Hepatocyte (in vitro differentiated cells): ENCODE measurements around the gene CUBN. TPM values are rescaled to one million over a fixed set of nuclear protein-coding genes. Genes with fewer than 3 reads are reported as not detected.

Experiments used
- DNase-seq: peaks from one replicate; pipeline ENCODE4 v3.0.0-alpha.2; 2016; ENCODE audit warnings: low spot score
- H2AFZ ChIP-seq: fragments of 200-600 bp; sonication (generic); 2 replicates; pipeline ENCODE4 v1.6.0; 2016; ENCODE audit warnings: antibody characterized with exemption, mild to moderate bottlenecking
- H3K27ac ChIP-seq: fragments of 200-600 bp; sonication (generic); 2 replicates; pipeline ENCODE4 v1.5.1; 2016; ENCODE audit warnings: mild to moderate bottlenecking
- H3K27me3 ChIP-seq: fragments of 200-600 bp; sonication (generic); 2 replicates; pipeline ENCODE4 v1.6.1; 2016
- H3K36me3 ChIP-seq: fragments of 200-600 bp; sonication (generic); replicated peaks from 2 replicates; pipeline ENCODE4 v1.5.1; 2016; ENCODE audit warnings: low read depth; ENCODE audit not compliant: insufficient read depth
- H3K4me1 ChIP-seq: fragments of 200-600 bp; sonication (generic); 2 replicates; pipeline ENCODE4 v1.5.1; 2016; ENCODE audit warnings: mild to moderate bottlenecking, moderate library complexity; ENCODE audit not compliant: insufficient read depth
- H3K4me2 ChIP-seq: fragments of 200-600 bp; sonication (generic); 2 replicates; pipeline ENCODE4 v1.6.0; 2016
- H3K4me3 ChIP-seq: fragments of 200-600 bp; sonication (generic); 2 replicates; pipeline ENCODE4 v1.5.1; 2016; ENCODE audit warnings: mild to moderate bottlenecking
- H3K79me2 ChIP-seq: fragments of 200-600 bp; sonication (generic); 2 replicates; pipeline ENCODE4 v1.6.0; 2017; ENCODE audit warnings: mild to moderate bottlenecking
- H3K9me2 ChIP-seq: fragments of 200-600 bp; sonication (generic); replicated peaks from 2 replicates; pipeline ENCODE4 v1.6.0; 2017; ENCODE audit warnings: mild to moderate bottlenecking; ENCODE audit not compliant: insufficient read depth
- H3K9me3 ChIP-seq: fragments of 200-600 bp; sonication (generic); 2 replicates; pipeline ENCODE4 v1.5.1; 2016; ENCODE audit warnings: low read depth, mild to moderate bottlenecking
- H4K20me1 ChIP-seq: fragments of 200-600 bp; sonication (generic); 2 replicates; pipeline ENCODE4 v1.6.0; 2016; ENCODE audit warnings: mild to moderate bottlenecking; ENCODE audit not compliant: insufficient read depth, poor library complexity, severe bottlenecking
- CTCF ChIP-seq: fragments of 200-600 bp; sonication (generic); IDR thresholded peaks from 2 replicates; pipeline ENCODE4 v1.5.1; 2016; ENCODE audit warnings: antibody characterized with exemption, mild to moderate bottlenecking; ENCODE audit not compliant: poor library complexity
- EZH2 ChIP-seq: fragments of 200-600 bp; sonication (generic); IDR thresholded peaks from 2 replicates; pipeline ENCODE4 v1.6.1; 2016; ENCODE audit warnings: antibody characterized with exemption, mild to moderate bottlenecking, borderline replicate concordance
- EZH2phosphoT487 ChIP-seq: fragments of 200-600 bp; sonication (generic); IDR thresholded peaks from one replicate; pipeline ENCODE4 v1.6.1; 2018; ENCODE audit warnings: antibody characterized with exemption, mild to moderate bottlenecking, low read depth, moderate library complexity; ENCODE audit not compliant: unreplicated experiment, severe bottlenecking
- WGBS: methylation state at CpG from one replicate; pipeline ENCODE4 v1.1.6; 2016; ENCODE audit warnings: low lambda C conversion rate; ENCODE audit errors: missing lambda C conversion rate; 5-methylcytosine and 5-hydroxymethylcytosine counted together
- polyA plus RNA-seq: library from polyadenylated mRNA; unstranded; fragments of >200 nt; fragmentation: Nextera tagmentation; extraction: Ambion mirVana; gene quantifications from 2 replicates; pipeline ENCODE4 v1.2.1, GENCODE V29; 2016
- total RNA-seq: library from RNA; depleted of rRNA; stranded (reverse); fragments of >200 nt; gene quantifications from 2 replicates; pipeline ENCODE4 v1.2.3, GENCODE V29; 2014

The CUBN gene
- total and polyA plus RNA-seq, 2 experiments from 2014 or later, result 2.0 to 10.6 TPM

- no peak for DNase-seq
- H3K4me1 ChIP-seq, result peaks cover 3% of the 10 kb centered on the region
- H3K4me2 ChIP-seq, result no peak overlapping the region
- H3K27ac ChIP-seq, result no peak overlapping the region
- H3K36me3 ChIP-seq, result no peaks in the 10 kb centered on the region
- no peaks in the 10 kb centered on the region for H3K27me3 ChIP-seq
- H3K9me2 ChIP-seq, result no peaks in the 10 kb centered on the region
- H3K4me3 ChIP-seq, result no peak overlapping the region
- H3K79me2 ChIP-seq, result no peaks in the 10 kb centered on the region
- H4K20me1 ChIP-seq, result no peaks in the 10 kb centered on the region
- no peak for TF ChIP-seq EZH2
- TF ChIP-seq EZH2phosphoT487, result no peak
- no peak for TF ChIP-seq CTCF
- H2AFZ ChIP-seq, result no peak overlapping the region
- 71% methylated on average over 3 of the region's 3 CpGs for WGBS
- no peaks in the 10 kb centered on the region for H3K9me3 ChIP-seq
These were observed 190.7 kb downstream of the CUBN start for GRCh38 chr10:16938952-16939351.

- Histone ChIP-seq H3K36me3 (no peaks in the 10 kb centered on the region), H3K9me2 (no peaks in the 10 kb centered on the region), H3K79me2 (no peaks in the 10 kb centered on the region), H4K20me1 (no peaks in the 10 kb centered on the region), H2AFZ (no peak overlapping the region), H3K27me3 (no peaks in the 10 kb centered on the region), H3K4me2 (no peak overlapping the region), H3K4me3 (no peak overlapping the region), H3K27ac (no peak overlapping the region), H3K9me3 (no peaks in the 10 kb centered on the region), H3K4me1 (no peaks in the 10 kb centered on the region)
- TF ChIP-seq EZH2phosphoT487 (no peak), CTCF (no peak), EZH2 (no peak)
- no peak for DNase-seq
- 95% methylated on average over 2 of the region's 2 CpGs for WGBS
These were observed 195.2 kb downstream of the CUBN start for GRCh38 chr10:16934461-16934860.

GRCh38 chr10:16933783-16934182 is 195.8 kb downstream of the CUBN start:
- Histone ChIP-seq H3K36me3 (no peaks in the 10 kb centered on the region), H2AFZ (no peak overlapping the region), H3K27ac (peak overlapping the region; percentile 22), H3K79me2 (no peaks in the 10 kb centered on the region), H3K4me2 (no peak overlapping the region), H3K4me1 (no peaks in the 10 kb centered on the region), H3K27me3 (no peaks in the 10 kb centered on the region), H4K20me1 (no peaks in the 10 kb centered on the region), H3K4me3 (no peak overlapping the region), H3K9me2 (no peaks in the 10 kb centered on the region), H3K9me3 (no peaks in the 10 kb centered on the region)
- DNase-seq, result no peak
- WGBS, result 51% methylated on average over 4 of the region's 4 CpGs
- TF ChIP-seq EZH2 (no peak), CTCF (no peak), EZH2phosphoT487 (no peak)

GRCh38 chr10:16931930-16932329 is 197.7 kb downstream of the CUBN start:
- no peaks in the 10 kb centered on the region for H4K20me1 ChIP-seq
- no peaks in the 10 kb centered on the region for H3K79me2 ChIP-seq
- H2AFZ ChIP-seq, result no peak overlapping the region
- no peaks in the 10 kb centered on the region for H3K27me3 ChIP-seq
- H3K9me2 ChIP-seq, result no peaks in the 10 kb centered on the region
- no peaks in the 10 kb centered on the region for H3K9me3 ChIP-seq
- no peak overlapping the region for H3K27ac ChIP-seq
- no peaks in the 10 kb centered on the region for H3K4me1 ChIP-seq
- WGBS, result 81% methylated on average over 5 of the region's 5 CpGs
- TF ChIP-seq EZH2 (no peak), CTCF (no peak), EZH2phosphoT487 (no peak)
- no peaks in the 10 kb centered on the region for H3K36me3 ChIP-seq
- DNase-seq, result no peak
- no peak overlapping the region for H3K4me2 ChIP-seq
- H3K4me3 ChIP-seq, result no peak overlapping the region
